Heart right ventricle (tissue), 16 donors: ENCODE results near the gene LHPP. TPM values are rescaled to one million over a fixed set of nuclear protein-coding genes. Genes with fewer than 3 reads are reported as not detected.

ENCODE experiments used
- ATAC-seq, 8 donors: fragments of 200-7000 bp; cut with Tn5 transposase; one replicate each; pipeline ENCODE4 v1.9.1; 2020; ENCODE audit warnings: mild to moderate bottlenecking in 8 of 8, moderate library complexity in 8 of 8, moderate number of reproducible peaks in 1 of 8
- DNase-seq, 2 donors: peaks; one replicate each; pipeline ENCODE4 v3.0.0-alpha.2; 2020
- H3K27ac ChIP-seq, 10 donors: fragments of 200-600 bp; sonication (generic) in 2 of 10; one replicate each; pipeline versions ENCODE4 v1.5.0 to v1.8.0; 2020 to 2022; ENCODE audit warnings: mild to moderate bottlenecking in 3 of 10
- H3K27me3 ChIP-seq, 7 donors: fragments of 200-600 bp; one replicate each; pipeline ENCODE4 v1.8.0; 2021 to 2022; ENCODE audit warnings: mild to moderate bottlenecking in 2 of 7
- H3K36me3 ChIP-seq, 9 donors: fragments of 200-600 bp; sonication (generic) in 1 of 9; one replicate each; pipeline versions ENCODE4 v1.5.0 to v1.8.0; 2020 to 2022; ENCODE audit warnings: mild to moderate bottlenecking in 2 of 9
- H3K4me1 ChIP-seq, 9 donors: fragments of 200-600 bp; sonication (generic) in 1 of 9; one replicate each; pipeline versions ENCODE4 v1.5.0 to v1.8.0; 2020 to 2022; ENCODE audit warnings: mild to moderate bottlenecking in 4 of 9
- H3K4me3 ChIP-seq, 10 donors: fragments of 200-600 bp; sonication (generic) in 2 of 10; one replicate each; pipeline versions ENCODE4 v1.5.0 to v1.8.0; 2020 to 2022; ENCODE audit warnings: mild to moderate bottlenecking in 7 of 10, moderate library complexity in 2 of 10
- H3K9me3 ChIP-seq, 11 donors: fragments of 200-600 bp in 10 of 11; sonication (generic) in 2 of 11; one replicate each; pipeline versions ENCODE4 v1.5.0 to v1.8.0; 2013 to 2022; ENCODE audit warnings: mild to moderate bottlenecking in 2 of 11, control low read depth in 1 of 11, moderate library complexity in 1 of 11
- WGBS, 2 donors: extraction: QIAGEN DNeasy Blood & Tissue Kit; methylation state at CpG; one replicate each; pipeline ENCODE4 v1.1.7; 2013; ENCODE audit warnings: inconsistent platforms in 1 of 2; 5-methylcytosine and 5-hydroxymethylcytosine counted together
- intact Hi-C, 10 donors: fragments of 100-400 bp; cut with DNase I; formaldehyde crosslinking; loops; one replicate each; pipeline versions ENCODE4 v1.11.1 to v1.14.2; 2022
- polyA plus RNA-seq, 2 donors: library from polyadenylated mRNA; stranded (reverse); fragments of 200-250 nt; gene quantifications; one replicate each; pipeline ENCODE4 v1.2.3, GENCODE V29; 2013
- total RNA-seq, 10 donors: library from RNA; stranded (reverse); fragmentation: NEBNext Ultra II Directional in 3 of 10; extraction: Animal tissue kit (Norgen Biotek cat#: 25700) in 3 of 10; gene quantifications; one replicate each; pipeline versions ENCODE4 v1.2.1 to v1.2.4, GENCODE V29; 2021 to 2023
- TF ChIP-seq, protein P1 (sequence below), 9 donors: fragments of 200-600 bp; sonication (generic) in 2 of 9; IDR thresholded peaks; one replicate each; pipeline versions ENCODE4 v1.5.0 to v1.8.0; 2021 to 2022; ENCODE audit warnings: antibody characterized with exemption in 9 of 9, mild to moderate bottlenecking in 5 of 9, moderate library complexity in 1 of 9
- donor health status: Arrhythmogenic right ventricular cardiomyopathy.
- donor health status: ischemic (EF 13 %, LVEDD 7.1; RV severe dilation, severe dysfunction).
- donor health status: healthy with polysubstance abuse.
- donor health status: DM: no; HTN: yes; CAD: no.
- donor health status: DM: no; HTN: no; CAD: no.
- donor health status: ischemic (EF 25% LVEDD 6.9; RV normal size, moderate dysfunction).
- donor health status: ischemic (EF 25% LVEDD 5.7; RV mildly dilated, moderate dysfunction).
- donor health status: healthy.
- donor health status: DM: yes; HTN: yes; CAD: no.
- donor health status: Ischemic cardiomyopathy.
- donor health status: ischemic (EF 35%, LVEDD 5.7; RV mildly dilated, moderate dysfunction).
- donor health status: nonischemic (EF 11% LVEDD 7.7; RV severe dilation, severe dysfunction).
- donor health status: DM: yes; HTN: yes; CAD: no.
- donor health status: PGD.
- donor health status: ischemic (EF 29% LVEDD 5.4; RV normal size, mild dysfunction).
- donor health status: nonischemic (EF 23%, LVEDD 6.1; RV moderate dilation, normal function).

The LHPP gene
- total and polyA plus RNA-seq, 12 donors = 4.2 to 20.5 (median 11.7) TPM

DNA sequence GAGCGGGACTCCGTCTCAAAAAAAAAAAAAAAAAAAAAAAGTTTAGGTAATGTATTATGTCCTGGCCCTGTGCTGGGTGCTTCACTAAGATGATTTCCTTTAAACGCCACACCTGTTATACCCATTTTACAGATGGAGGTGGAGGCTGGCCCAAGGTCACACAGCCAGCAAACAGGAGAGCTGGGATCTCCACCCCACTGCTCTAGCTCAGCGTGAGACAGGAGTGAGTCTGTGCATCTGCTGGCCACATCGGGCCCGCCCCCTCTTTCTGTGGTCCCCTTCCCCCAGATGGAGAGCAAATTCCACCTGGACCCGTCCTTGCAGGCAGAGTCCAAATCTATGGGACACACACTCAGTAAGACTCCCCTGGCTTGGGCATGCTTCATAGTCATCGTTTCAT is 51.0 kb downstream of the LHPP start:
- ATAC-seq = no peak
- no peak for DNase-seq
- Histone ChIP-seq H3K4me1 (no peaks in the 10 kb centered on the region), H3K4me3 (no peak overlapping the region), H3K27me3 (no peaks in the 10 kb centered on the region), H3K36me3 (no peaks in the 10 kb centered on the region), H3K27ac (no peak overlapping the region), H3K9me3 (no peaks in the 10 kb centered on the region)
- TF ChIP-seq, protein P1, sequence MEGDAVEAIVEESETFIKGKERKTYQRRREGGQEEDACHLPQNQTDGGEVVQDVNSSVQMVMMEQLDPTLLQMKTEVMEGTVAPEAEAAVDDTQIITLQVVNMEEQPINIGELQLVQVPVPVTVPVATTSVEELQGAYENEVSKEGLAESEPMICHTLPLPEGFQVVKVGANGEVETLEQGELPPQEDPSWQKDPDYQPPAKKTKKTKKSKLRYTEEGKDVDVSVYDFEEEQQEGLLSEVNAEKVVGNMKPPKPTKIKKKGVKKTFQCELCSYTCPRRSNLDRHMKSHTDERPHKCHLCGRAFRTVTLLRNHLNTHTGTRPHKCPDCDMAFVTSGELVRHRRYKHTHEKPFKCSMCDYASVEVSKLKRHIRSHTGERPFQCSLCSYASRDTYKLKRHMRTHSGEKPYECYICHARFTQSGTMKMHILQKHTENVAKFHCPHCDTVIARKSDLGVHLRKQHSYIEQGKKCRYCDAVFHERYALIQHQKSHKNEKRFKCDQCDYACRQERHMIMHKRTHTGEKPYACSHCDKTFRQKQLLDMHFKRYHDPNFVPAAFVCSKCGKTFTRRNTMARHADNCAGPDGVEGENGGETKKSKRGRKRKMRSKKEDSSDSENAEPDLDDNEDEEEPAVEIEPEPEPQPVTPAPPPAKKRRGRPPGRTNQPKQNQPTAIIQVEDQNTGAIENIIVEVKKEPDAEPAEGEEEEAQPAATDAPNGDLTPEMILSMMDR (IDR thresholded peaks at IDR 0.05) = no peak
- intact Hi-C loops = no loop called here
- WGBS, 2 donors = 94 to 95% methylated on average over 6 of the region's 8 CpGs

DNA sequence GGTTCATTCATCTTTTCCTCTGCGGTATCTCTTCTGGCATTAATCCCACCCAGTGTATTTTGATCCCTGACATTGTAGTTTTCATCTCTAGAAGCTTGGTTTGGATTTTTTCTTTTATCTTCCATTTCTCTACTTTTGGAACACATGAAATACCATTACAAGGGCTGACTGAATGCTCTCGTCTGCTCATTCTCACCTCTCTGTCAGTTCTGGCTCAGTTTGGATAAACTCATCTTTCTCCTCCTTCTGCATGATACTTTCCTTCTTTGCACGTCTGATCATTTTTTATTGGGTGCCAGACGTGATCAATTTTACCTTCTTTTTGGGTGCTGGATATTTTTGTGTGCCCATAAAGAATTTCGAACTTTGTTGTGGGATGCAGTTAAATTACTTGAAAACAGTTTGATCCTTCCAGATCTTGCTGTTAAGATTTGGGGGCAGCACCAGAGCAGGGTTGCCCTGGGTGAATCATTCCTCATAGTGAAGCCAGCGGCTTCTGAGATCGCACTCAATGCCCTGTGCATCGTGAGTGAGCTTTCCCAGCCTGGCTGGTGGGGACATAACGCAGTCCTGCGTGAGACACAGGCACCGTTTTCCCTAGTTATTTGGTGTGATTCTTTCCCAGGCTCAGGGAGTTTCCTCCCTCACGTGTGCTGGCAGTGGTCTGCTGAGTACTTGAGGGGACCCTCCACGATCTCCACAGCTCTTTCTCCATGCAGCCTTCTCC is 53.8 kb downstream of the LHPP start:
- Histone ChIP-seq H3K27ac (no peak overlapping the region), H3K9me3 (no peaks in the 10 kb centered on the region), H3K27me3 (no peaks in the 10 kb centered on the region), H3K36me3 (no peaks in the 10 kb centered on the region), H3K4me1 (no peaks in the 10 kb centered on the region), H3K4me3 (no peak overlapping the region)
- 87 to 89% methylated on average over 13 of the region's 13 CpGs for WGBS, 2 donors
- no peak for DNase-seq
- intact Hi-C loops = no loop called here
- TF ChIP-seq, protein P1 (IDR thresholded peaks at IDR 0.05) = no peak
- ATAC-seq = no peak

GRCh38 chr10:124516181-124516580 is 54.6 kb downstream of the LHPP start:
- Histone ChIP-seq H3K27ac (no peak overlapping the region), H3K36me3 (no peaks in the 10 kb centered on the region), H3K4me3 (no peak overlapping the region), H3K4me1 (peaks cover 0 to 4% (median 0%) of the 10 kb centered on the region in 9 donors), H3K9me3 (no peaks in the 10 kb centered on the region), H3K27me3 (no peaks in the 10 kb centered on the region)
- intact Hi-C loops = no loop called here
- TF ChIP-seq, protein P1 (IDR thresholded peaks at IDR 0.05) = no peak
- no peak for DNase-seq
- 90% methylated on average over 9 of the region's 9 CpGs for WGBS, 2 donors
- no peak for ATAC-seq

- intact Hi-C loops = no loop called here
- H3K36me3 ChIP-seq = no peaks in the 10 kb centered on the region
- no peak for DNase-seq
- ATAC-seq = no peak
- no peaks in the 10 kb centered on the region for H3K27me3 ChIP-seq
- H3K4me1 ChIP-seq = peaks cover 0 to 8% (median 0%) of the 10 kb centered on the region in 9 donors
- no peak overlapping the region for H3K27ac ChIP-seq
- H3K9me3 ChIP-seq = no peaks in the 10 kb centered on the region
- TF ChIP-seq, protein P1 (IDR thresholded peaks at IDR 0.05) = no peak
- no peak overlapping the region for H3K4me3 ChIP-seq
- 91 to 93% methylated on average over 21 of the region's 21 CpGs for WGBS, 2 donors
Measured at GRCh38 chr10:124516746-124517397, 55.2 kb downstream of the LHPP start.
